ENCODE data around the gene MIER2.

The MIER2 gene

DNA sequence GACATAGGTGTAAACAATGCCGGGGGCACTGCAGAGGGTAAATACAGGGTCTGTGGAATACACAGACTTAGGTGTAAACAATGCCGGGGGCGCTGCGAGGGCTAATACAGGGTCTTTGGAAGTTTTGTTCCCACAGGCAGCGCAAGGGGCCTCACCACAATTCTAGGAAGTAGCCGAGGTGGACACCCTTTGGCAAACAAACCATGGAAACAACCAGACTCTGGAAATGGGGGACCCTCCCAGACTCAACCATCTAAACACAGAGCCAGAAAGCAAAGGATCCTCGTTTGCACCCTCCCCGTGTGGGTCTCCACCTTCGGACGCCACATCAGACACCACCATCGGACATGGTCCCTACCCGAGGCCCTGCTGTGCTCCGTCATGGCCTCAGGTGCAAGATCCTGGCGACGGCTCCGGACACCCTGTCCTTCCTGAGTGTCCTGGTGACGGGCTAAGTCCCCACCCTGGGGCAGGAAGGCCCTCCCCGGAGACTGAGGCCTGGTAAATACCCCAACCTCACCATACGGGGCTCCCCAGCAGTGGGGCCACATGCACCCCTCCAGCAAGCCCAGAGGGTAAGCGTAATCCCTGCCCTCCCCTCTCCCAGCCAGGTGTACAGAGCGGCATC is 36.7 kb downstream of the MIER2 start:
- DNase-seq (ENCODE audit: low read depth) = no peak

DNA sequence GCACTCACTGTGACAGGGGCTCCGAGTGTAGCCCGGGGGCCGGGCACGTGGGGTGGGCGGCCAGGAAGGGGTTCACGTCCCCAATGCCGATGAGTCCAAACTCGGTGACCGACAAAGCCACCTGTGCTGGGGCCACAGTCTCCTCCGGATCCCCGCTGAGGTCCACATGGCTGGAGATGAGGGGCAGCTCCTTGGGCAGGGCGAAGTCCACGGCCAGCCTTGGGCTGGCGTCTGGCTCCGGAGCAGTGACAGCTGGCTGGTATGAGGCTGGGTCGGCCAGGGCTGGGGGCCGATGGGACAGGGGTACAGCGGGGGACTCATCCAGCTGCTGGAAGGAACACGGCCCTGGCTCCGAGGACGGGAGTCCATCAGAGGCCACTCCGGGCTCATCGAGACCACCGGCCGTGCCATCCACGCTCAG is 37.5 kb downstream of the MIER2 start:
- DNase-seq (ENCODE audit: low read depth) = no peak

DNA sequence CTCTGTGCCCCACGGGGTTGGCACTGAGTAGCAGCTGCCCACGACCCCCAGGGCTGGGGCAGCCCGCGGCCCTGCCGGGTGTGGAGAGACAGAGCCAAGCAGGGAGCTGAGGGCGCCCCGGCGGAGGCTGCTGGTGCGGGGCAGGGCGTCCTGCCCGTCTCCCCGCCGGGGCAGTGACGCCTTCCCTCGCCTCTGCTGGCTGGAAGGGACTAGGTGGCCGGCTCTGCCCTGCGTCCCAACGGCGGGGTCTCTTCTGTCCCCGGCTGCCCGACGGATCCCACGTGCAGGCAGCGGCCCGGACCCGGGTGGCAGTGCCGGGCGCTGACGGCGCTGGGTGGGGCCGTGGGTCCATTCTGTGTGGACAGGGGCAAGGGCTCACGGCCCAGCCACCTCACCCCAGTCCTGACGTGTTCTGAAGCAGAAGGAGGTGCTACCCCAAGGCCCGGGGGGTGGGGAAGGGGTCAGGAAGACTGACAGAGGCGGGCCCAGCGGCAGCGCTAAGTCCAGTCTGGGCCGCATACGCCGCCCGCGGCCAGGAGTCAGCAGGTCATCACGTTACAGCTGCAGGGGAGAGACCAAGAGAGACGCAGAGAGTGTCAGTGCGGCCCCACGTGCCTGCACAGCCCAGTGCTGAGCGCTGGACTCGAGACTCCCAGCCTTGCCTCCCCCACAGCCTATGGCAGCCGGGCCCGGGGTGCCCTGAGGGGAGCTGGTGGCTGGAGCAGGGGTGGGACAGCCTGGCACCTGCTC is 38.3 kb downstream of the MIER2 start:
- no peak for DNase-seq (ENCODE audit: low read depth)

DNA sequence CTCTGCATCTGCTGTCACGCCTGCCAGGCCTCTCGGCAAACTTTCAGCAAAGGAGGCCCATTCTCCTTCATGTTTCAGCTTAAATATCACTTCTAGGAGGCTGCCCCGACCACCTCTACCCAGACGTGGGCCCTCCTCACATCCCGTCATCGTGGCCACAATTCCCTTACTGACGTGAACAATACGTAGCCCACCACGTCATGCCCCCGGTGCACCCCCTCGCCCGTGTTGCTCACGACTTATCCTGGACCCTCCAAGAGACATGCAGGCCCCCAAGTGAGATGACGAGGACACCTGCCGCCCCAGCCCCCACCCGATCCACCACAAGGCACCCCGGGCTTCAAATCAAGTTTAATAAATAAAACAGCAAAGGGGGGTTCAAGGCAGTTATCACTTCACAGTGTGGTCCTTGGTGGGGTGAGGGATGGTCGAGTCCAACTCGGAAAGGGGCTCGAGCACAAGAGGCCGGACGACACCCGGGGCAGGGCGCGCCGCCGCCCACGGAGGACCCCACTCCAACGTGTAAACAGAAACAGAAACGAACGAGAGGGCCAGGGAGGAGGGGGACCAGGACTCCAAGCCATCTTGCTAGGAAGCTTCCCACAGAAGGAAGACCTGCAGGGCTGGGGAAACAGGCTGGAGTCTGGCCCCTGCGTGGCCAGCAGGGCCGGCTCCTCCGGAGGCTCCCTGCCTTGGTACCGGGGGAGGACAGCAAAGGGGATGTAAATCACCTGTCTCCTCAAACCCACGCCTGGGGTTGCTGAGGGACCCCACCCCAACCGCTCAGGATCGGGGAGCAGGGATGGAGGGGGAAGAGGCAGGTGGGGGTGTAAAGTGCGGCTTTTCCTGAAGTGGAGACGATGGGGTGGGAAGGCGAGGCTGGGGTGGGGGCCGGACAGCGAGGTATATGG is 39.1 kb downstream of the MIER2 start:
- DNase-seq (ENCODE audit: low read depth) = no peak

DNA sequence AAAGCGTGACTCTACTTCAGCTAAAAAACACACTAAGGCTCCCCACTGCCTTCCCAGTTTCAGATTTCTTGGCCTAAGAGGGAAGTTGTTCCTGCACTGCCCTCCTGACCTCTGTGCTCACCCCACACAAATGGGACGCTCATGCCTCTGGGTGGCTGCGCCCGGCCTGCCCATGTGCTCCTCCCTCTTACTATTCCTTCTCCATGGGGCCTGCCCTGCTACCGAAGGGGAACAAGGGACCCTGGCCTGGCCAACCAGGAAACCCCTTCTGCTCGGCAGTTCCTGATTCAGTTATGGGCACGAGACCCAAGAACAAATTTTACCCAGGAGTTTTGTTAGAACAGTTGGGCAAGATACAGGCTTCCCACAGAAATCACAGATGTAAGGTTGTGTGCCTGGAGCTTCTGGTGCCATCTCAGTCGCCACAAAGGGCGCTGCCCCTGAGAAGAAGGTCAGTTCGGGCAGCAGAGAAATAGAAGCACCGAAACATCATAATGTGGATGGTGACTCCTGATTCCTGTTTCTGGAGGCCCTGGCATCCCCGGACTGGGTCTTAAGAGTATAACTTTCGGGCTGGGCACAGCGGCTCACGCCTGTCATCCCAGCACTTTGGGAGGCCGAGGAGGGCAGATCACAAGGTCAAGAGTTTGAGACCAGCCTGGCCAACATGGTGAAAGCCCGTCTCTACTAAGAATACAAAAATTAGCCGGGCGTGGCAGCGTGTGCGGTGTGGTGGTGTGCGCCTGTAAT is 47.9 kb downstream of the MIER2 start:
- DNase-seq (ENCODE audit: low read depth) = no peak

DNA sequence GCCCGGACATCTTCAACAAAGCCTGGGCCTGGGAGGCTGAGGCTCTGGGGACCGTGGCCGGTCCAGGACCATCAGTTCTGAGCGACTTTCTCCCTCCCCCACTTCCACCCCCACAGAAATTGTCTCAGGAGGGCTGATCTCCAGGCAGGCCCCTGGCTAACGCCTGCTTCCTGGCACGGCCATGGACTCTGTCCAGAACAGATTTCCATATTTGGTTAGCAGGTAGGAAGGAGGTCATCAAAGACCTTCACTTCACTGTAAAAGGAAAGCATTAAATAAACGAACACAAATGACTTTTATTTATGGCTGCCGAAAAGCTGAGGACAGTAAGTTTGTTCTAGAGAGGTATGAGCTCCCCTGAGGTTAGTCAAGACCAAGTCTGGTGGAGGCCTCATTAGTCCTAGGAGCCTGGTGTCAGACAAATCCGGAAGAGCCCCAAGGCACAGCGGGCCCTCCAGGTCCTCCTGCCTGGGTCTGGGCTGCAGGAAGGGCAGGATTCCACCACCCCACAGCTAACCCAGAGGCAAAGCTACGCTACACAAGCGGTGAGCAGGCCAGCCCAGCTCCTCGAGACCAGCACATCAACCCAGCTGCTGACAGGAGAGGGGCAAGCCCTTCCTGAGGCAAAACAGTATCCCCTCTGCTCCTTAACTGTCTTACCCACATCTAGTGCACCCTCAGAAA is 48.8 kb downstream of the MIER2 start:
- no peak for DNase-seq (ENCODE audit: low read depth)

DNA sequence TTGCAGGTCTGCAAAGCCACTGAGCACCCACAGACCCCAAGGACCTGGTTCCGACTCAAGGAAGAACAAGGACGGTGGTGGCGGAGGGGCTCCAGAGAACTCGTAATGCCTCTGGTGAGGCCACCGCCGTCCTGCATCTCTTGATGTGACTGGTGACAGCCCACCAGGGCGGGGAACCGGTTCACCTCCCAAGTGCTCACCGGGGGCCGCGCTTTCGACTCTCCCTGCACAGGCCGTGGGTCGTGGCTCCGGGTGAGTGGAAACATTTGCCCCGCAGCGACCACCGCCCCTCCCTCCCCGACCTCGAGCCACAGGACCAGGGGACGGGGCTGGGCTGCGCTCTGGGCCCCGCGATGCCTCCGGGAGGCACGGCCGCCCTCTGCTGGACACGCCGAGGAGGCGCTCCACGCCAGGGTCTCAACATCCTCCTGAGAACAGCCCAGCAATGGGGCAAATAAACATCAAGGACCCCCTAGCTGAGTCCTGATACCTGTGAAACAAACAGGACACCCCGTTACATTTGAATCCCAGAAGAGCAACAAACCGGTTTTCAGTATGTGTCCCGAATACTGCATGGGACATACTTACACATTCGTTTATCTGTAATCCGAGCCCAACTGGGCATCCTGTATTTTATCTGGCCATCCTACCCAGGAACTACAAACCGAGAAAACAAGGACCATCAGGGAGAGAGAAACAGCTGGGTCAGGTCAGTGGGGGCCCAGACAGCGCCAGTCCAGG is 49.5 kb downstream of the MIER2 start:
- no peak for DNase-seq (ENCODE audit: low read depth)

DNA sequence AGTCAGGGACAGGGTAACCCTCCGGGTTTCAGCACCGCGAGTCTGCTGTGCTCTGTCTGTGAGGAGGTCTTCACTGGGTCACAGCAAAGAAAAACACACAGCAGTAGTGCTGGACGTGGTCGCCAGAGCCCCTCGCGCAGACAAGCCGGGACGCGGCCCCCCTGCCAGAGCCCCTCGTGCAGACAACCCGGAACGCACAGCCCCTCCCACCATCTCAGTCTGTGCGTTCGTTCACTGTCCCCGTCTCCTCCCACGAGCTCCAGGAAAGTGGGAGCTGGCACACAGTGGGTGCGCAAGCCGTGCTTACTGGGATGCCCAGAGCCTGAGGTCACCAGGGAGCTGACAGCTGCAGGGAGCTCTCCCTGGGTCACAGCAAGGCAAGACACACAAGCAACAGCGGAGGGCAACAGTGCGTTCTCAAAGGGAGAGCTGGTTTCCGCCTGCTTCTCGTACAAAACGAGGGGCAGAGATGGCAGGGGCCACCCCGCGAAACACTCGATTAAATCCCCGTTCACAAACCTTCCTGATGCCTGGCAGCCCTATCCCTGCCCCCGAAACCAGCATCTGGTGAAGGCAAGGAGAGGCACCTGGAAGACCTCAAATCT is 50.2 kb downstream of the MIER2 start:
- DNase-seq (ENCODE audit: low read depth) = no peak

DNA sequence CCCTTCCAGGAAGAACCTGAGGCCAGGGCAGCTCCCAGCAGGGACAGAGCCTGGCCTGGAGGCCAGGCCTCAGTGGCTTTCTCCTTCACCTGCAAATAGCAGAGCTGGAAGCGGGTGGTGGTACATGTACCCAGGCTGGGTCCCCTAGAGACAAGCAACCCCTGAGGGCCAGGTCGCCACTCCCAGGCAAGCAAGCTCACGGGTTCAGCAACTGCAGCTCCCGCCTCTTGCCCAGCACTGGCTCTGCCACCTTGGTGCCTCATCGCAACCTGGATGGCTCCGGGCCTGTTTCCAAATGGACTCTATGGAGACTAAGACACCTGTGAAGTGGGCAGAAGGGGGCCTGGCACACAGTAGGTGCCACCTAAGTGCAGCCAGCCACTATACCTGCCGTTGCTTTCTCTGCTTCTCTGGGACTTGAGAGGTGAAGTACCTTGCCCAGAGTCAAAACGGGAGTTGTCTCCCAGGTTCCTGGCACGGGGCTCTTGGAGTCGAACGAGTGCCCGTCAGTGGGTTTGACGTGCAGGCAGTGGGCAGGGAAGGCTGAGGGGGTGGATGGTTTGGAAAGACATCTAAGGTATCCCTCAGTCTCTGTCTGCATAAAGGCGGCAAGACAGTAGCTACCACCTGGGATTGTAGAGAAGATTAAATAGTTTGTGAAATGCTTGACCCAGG is 51.0 kb downstream of the MIER2 start:
- no peak for DNase-seq (ENCODE audit: low read depth)

DNA sequence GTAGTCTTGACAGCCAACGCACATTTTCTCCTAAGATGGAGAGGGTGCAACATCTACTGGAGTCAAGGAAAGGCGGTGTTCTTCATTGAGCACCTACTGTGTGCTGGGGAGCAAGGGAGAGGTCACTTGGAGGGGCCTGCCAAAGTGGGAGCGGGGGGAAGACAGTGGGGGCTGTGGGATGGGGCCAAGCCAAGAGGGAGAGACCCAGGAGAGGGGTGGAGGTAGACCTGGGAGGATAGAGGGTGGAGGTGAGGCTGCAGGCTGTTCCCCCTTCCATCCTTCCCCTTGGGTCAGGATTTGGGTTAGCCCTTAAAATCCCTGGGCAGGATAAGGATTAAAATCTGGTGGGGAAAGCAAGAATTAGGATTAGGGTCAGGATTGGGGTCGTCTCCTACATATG is 51.6 kb downstream of the MIER2 start:
- no peak for DNase-seq (ENCODE audit: low read depth)

DNA sequence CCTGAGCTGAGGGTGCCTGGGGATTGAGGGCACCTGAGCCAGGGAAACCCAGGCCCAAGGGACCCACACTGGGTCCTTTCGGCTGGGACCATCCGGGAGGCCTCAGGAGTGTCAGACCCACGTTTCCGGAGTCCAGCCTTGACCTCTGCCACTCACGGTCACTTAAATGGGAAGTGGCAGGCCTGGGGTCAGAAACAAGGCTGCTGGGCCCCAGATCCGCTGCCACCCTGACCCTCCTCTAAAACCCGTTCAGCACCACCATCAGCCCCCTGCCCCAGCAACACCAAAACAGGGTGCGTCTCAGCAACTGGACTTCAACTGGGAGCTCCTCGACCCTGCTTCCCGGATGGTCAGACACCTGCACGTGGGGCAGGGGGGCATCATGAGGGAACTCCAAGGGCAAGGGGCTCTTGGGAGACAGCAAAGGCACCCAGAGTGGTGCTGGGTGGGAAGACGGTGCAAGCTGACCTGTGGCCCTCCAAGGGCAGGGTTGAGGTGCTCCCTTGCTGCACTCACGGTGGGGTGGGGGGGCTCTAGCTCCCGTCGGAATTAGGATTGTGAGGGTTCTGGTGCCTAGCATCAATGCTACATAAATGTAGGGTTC is 52.2 kb downstream of the MIER2 start:
- DNase-seq (ENCODE audit: low read depth) = no peak

DNA sequence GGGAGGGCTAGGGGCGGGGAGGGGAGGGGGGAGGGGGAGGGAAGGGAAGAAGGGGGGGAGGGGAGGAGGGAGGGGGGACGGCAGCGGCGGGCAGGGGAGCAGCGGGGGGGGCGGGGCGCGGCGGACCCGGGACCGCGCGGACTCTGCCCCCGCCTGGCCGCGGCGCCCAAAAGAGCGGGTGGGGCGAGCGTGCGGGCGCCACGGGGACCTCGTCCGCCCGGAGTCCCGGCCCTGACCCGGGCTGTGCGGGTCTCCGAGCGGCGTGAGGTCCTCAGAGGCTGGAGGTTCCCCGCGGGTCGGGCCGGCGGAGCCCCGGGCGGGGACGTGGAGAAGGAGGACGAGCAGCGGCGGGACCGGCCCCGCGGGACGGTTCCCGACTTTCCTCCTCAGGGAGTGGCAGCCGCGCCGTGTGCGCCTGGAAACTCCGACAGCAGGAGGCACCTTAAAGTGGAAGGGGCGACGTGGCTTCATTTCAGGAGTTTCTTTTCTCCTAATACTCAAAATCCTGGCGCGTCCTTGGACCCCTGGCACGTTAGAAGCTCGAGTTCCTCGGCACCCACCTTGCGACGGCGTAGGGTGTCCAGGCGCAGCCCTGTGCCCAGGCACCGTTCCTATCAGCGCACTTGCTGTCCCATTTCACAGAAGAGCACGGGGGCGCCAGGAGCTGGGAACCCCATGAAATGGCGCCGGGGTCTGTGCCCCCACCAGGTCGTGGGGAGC is 52.9 kb downstream of the MIER2 start:
- no peak for DNase-seq (ENCODE audit: low read depth)

DNA sequence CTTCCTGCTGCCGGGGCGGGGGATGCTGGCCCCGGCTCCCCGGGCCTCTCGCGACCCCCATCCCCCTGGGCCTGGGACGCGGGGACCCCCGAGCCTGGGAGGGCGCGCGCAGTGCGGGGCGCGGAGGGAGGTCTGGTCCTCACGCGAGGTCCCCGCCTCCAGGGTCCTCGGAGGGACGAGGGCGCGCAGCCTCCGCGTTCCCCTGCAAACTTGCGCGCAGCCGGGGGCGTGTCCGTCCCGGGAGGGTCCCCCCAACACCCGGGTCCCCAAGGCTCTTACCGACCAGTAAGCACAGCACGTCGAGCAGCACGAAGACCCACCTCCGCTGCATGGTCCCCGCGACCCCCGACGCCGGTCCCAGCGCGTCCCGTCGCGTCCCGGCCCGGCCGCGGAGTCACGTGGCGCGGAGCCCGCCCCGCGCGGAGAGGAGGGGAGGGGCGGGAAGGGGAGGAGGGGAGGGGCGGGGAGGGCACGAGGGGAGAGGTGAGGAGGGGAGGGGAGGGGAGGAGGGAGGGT is 53.5 kb downstream of the MIER2 start, which contains the start of gene PLPP2:
Gene PLPP2 (minus strand): TSS at position 398 of the 516 bp plus-strand sequence. CDS start 67 bp downstream, at position 331.
- DNase-seq (ENCODE audit: low read depth) = no peak

DNA sequence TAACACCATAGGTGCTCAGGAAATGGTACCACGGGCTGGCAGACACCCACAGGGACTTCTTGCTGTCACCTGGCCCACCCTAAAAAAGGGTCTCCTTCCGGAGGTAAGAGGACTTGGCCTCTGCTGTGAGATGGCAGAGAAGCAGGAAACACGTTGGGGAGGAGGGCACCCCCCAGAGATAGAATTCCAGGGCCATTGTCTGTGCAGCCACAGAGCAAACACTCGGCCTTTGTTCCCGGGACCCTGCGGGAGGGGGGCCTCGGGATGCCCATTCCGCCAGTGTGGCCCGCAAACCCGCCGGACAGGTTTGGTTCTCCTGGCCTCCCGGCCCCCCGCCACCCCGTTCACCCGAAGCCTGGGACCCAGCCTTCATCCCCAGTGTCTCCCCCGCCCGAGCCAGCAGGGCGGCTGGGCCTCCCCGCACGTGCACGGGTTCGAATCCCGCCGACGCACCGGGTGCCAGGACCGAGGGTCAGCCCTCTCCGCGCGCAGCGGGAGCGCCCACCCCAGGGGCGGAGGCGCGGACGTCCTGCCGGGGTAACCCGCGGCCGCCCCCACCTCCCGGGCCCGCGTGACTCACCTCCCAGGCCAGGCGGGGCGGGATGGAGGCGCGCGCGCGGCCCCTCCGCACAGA is 54.1 kb downstream of the MIER2 start:
- DNase-seq (ENCODE audit: low read depth) = no peak

DNA sequence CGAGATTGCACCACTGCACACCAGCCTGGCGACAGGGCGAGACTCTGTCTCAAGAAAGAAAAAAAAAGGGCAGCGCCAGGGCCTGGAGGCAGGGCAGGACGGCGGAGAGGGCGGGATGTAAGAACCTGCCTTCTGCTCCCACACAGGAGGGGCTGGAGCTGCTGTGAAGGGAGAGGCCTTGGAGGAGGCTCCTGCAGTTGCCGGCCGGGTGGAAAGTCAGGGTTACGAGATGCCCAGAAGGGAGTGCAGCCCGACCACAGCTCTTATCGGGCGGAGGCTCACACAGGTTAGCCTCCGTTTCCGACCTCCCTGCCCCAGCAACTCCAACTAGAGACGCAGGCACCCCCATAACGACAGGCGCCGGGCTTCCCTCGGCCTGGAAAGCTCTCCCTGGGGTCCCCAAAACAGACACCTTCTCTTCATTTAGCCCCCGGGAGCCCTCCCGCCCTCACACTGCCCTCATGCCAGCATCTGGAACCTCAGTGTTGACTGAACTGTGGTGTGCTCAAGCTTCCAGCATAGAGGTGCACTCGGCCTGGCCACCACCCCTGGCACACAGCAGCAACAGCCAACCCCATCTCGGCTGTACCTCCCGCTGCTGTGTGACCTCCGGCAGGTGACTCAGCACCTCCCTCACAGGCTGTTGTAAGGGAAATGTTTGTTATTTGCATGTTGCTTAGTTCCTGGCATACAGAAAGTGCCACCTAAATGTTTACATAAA is 54.8 kb downstream of the MIER2 start:
- no peak for DNase-seq (ENCODE audit: low read depth)

DNA sequence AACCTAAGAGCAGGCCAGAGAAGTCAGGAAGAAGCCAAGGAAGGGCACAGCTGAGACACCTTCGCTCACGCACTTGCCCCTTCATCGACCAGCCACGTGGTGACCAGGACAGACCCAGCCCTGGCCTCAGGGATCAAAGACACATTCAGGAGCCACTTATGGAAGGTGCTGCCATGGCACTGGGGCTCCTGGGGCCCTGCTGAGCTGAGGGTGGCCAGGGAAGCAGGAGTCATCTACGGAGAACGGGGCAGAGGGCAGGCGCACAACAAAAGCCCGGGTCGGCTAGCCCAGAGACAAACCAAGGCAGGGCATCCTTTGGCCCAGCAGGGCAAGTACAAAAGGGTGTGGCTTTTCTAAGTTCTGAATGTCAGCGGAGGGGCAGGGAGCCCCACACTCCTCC is 55.7 kb downstream of the MIER2 start:
- no peak for DNase-seq (ENCODE audit: low read depth)

DNA sequence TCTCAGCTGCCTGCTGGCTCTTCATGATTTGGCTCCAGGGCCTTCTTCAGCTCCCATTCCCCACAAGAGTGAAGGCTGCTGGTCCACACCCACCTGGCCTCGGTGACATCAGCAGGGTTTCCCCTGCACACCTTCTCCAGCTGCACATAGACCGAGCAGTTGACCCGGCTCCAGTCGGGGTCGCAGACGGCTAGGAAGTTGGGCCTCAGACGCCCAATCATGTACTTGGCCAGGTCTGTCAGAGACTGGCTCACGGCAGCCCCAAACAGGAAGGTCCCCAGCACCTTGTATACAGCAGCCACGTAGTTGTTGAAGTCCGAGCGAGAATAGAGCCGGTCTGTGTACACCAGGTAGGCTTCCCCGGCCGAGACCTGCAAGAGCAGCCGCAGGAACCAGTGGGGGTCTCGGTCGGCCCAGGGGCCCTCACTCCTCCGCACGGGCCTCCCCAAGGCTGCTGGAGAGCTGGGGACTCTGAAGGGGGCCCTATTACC is 57.2 kb downstream of the MIER2 start:
- no peak for DNase-seq (ENCODE audit: low read depth)
